LHCN-M2 (cell line): ENCODE measurements around the gene RHOBTB1. TPM values are rescaled to one million over a fixed set of nuclear protein-coding genes. Genes with fewer than 3 reads are reported as not detected.
"Not testable (repeated sequence)": the region's sequence is repeated elsewhere in the genome, so short reads cannot be mapped to it uniquely, and the experiment has no call there.

Experiments
- DNase-seq: peaks from one replicate; pipeline ENCODE4 v3.0.0-alpha.2; 2012; ENCODE audit warnings: low read depth
- total RNA-seq: library from RNA; depleted of rRNA; stranded (reverse); fragments of >200 nt; gene quantifications from 2 replicates; pipeline ENCODE4 v1.2.3, GENCODE V29; 2014

The RHOBTB1 gene
- total RNA-seq, 1 experiment from 2014 or later: 20.0 TPM

DNA sequence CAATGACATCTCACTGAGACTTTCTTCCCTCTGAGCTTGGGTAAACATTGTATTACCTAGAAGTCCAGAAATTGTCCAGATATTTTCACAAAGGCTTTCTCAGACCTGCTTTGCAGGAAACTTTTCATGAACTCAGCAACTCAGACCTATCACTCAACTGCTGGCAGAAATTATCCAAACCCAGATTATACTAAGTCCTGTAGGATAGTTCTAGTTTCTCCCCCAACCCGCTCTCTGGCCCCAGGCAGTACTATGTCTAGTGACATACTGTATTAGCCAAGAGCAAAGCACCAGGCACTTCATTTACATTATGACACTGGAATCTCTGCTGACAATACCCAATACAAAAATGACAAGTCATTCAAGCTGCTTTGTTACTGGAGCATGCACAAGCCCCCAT is 75.0 kb downstream of the RHOBTB1 start:
- DNase-seq: no peak

DNA sequence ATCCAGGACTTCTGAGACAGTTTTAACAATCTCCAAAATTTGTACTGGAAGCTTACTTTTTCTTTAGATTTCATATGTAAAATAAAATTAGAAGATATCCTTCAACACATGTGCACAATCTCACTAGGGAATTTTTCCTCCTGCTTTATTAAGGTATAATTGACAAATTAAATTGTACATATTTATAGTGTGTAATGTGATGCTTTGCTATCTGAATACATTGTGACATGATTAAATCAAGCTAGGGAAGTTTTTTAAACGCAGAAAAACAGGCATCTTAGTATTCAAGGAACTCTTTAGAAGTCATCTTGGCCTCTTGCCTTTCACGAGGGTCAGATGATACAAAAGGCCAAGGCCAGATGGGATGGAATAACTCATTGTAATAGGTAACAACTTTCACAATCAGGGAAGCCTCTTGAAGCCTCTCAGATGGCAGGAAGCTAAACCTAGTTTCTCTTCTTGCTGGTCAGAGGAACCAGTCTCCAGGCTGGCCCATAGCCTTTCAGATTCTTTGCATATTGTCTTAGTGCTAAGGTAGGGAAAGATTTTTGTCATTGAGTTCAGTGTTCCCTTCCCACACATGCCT is 78.7 kb downstream of the RHOBTB1 start:
- DNase-seq: no peak

DNA sequence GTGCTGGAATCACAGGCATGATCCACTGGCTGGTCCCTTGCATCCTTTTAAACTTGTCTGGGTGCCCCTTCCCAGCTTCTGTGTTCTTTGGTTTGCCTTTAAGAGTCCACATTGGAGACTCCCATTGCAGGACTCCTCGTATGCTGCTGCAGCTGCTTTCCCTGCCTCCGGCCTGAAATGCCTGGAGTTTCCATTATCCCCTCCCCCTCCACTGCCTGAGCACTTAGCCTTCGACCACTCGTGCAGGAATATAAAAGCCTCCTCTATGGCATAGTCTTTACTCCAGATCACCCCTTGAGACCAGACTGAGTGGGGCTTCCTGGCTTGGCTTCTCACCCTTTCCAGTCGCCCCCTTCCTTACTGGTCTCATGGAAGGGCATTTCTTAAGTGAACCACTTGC is 80.2 kb downstream of the RHOBTB1 start:
- no peak for DNase-seq

DNA sequence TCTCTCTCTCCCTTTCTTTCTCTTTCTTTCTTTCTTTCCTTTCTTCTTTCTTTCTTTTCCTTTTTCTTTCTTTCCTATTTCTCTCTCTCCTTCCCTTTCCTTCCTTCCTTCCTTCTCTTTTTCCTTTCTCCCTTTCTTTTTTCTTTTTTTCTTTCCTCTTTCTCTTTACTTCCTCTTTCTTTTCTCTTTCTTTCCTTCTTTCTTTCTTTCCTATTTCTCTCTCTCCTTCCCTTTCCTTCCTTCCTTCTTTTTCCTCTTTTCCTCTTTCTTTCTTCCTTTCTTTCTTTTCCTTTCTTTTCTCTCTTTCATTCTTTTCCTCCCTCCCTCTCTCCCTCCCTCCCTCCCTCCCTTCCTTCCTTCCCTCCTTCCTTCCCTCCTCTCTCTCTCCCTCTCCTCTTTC is 81.5 kb downstream of the RHOBTB1 start:
- DNase-seq: no peak

DNA sequence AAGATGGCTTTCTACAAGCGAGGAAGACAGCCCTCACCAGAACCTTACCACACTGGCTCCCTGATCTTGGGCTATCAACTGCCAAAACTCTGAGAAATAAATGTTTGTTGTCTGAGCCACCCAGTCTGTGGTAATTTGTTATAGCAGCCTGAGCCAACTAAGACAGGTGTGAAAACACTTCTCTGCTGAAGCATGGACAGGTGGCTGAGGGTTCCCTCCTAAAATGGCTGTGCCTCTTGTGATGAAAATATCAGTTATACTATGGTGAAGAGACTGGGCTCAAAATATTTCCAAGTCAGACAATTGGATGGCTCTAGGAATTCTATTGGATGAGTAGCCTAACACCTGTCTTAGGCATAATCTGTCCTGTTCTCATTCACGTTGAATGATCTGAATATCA is 87.6 kb downstream of the RHOBTB1 start:
- DNase-seq: peak; percentile 70

DNA sequence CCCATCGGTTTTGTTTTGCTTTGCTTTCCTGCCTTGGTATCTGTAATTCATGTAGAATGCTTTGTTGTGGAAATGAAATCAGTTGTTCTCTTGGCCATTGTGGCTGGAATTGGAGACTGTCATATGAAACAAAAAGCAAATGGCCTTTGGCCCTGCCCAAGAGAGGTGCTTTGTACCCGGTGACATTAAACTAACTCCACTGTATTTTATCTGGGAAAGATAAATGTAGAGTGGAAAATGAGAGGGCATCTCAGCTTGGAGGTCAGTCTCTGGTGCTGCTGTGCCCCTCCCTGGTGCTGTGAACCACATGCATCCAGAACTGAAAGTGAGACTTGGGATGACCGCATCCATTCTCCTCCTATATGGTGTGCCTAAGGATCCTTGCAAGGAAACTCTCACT is 90.3 kb downstream of the RHOBTB1 start:
- DNase-seq: no peak

DNA sequence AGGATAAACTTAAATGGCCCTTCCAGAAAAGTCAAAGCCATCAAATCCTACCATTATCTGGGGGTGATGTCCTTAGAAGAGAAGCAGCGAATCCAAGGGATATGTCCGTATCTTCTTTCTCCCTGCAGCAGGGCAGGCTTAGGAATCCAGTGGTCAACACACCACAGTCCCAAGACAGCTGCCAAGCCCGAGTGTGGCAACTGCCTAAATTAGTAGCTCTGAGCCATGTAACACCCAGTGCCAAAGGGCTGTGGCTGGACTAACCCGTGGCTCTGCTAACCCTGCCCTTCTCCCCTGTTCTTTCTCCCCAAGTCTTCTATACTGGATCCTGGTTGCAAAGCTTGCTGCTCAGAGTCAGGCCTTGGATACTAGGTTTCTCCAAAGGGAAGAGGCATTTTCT is 90.9 kb downstream of the RHOBTB1 start:
- peak; percentile 85 for DNase-seq

DNA sequence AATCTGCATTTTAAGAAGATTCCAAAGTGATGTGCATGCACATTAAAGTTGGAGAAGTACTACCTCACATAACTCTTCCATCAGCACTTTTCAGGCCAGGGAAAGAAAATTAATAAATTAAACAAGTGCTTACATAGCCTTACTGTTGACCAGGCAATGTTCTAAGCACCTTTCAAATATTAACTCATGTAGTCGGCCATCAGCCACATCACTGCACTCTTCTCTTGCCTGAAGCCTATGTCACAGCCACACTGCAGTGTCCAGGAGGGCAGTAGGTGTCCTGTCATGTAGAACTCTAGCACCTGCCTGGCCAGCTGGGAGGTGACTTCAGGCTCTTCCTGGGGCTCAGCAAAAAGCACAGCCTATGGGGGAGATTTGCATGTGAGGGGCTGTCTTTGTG is 94.2 kb downstream of the RHOBTB1 start:
- no peak for DNase-seq

DNA sequence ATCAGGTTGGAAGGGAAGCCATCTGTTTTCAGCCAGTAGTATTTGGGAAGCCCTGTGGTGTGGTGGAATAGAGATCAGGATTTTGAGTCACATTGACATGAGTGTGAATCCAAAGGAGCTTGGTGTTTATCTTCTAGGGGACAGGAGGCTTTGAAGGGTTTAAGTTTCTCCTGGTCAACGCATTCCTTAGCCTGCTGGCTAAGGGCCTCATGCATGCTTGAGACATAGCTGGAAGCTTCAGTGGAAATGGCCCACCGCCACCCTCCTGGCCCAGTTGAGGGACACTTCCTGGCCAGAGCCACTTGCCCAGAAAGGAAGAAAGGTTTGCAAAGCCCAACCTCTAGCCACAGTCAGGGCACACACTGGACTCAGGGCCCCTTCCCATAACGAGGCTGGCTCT is 94.8 kb downstream of the RHOBTB1 start:
- no peak for DNase-seq

DNA sequence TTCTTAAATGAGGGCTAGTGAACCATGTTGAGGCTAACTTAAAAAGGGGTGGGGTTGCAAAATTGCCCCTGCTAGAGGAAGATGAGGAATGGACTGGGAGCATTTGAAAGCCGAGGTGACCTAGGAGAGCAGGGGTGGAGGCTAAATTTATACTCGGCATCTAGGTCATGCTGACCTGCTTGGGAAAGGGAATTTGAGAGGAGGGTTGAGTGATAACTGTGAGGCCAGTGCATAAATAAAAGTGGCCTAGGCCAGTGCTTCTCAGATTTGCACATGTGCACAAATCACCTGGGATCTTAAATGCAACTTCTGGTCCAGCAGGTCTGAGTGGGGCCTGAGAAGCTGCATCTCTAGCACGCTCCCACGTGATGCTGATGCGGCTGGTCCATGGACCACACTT is 95.3 kb downstream of the RHOBTB1 start:
- DNase-seq: no peak

DNA sequence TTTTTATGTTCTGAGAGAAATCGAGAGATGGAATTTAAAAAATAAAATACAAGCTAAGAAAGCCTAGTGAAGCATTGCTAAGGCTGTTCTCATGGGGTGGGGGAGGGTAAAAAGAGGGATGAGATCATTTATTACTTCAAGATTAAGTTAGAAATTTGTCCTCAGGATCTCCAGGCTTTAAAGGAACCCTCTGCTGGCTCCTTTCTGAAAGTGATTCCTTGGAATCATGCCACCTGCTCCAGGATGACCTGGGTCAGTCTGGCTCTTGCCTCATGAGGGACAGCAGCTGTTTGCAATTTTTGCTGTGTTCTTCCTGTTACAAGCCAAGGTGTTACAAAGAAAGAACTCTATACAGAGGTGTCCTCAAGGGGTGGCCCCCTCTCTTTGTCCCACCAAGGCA is 95.9 kb downstream of the RHOBTB1 start:
- DNase-seq: peak; percentile 87

DNA sequence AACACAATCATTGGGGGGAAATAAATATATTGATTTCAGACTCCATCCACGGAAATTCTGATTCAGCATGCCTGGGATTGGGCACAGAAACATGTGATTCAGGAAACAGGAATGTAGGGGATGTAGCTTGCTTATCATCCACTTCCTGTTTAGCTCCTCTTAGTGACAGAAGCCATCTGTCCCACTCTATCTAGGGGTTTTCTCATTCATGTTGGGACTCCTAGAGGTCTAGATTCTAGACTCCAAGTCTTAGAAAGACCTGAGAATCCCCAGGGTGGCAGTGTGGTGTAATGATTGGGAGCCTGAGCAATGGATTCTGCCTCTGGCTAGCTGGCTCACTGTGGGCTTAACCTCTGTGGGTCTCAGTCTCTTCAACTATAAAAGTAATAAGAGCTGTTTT is 97.8 kb downstream of the RHOBTB1 start:
- peak; percentile 86 for DNase-seq

DNA sequence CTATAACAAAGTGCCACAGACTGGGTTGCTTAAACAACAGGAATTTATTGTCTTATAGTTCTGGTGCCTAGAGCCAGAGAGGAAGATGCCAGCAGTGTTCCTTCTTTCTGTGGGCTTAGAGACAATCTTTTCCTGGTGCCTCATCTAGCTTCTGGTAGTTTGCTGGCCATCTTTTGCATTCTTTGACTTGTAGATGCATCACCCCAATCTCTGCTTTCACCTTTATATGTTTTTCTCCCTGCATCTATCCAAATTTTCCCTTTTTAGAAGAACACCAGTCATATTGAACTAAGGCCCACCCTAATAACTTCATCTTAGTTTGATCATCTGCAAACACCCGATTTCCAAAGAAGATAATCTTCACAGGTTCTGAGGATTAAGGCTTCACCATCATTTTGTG is 98.9 kb downstream of the RHOBTB1 start:
- DNase-seq: no peak

DNA sequence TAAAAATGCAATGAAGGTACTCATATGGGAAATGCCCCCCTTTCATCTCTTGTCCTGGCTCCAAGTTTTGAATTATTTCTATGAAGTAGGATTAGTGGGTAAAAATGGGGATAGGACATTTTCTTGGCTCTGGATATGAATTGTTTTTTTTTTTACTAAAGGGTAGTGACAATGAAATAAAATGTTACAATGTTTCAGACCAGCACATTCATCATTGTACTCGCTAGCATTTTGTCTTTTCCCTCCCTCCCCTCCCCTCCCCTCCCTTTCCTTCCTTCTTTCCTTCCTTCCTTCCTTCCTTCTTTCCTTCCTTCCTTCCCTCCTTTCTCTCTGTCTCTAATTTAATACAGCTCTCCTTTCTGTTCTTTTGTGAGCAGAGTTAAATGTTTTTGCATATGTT is 101.3 kb downstream of the RHOBTB1 start:
- no peak for DNase-seq

DNA sequence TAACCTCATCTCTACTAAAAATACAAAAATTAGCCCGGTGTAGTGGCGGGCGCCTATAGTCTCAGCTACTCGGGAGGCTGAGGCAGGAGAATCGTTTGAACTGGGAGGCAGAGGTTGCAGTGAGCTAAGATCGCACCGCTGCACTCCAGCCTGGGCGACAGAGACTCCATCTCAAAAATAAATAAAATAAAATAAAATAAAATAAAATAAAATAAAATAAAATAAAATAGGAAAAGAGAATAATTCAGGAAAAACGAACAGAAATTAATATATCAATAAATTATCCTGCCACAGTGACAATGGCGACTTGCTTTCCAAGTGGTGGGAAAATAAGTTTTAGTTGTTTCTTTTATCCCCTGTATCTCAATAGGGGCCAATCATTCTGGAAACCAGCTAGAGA is 102.8 kb downstream of the RHOBTB1 start:
- not testable (repeated sequence) for DNase-seq

DNA sequence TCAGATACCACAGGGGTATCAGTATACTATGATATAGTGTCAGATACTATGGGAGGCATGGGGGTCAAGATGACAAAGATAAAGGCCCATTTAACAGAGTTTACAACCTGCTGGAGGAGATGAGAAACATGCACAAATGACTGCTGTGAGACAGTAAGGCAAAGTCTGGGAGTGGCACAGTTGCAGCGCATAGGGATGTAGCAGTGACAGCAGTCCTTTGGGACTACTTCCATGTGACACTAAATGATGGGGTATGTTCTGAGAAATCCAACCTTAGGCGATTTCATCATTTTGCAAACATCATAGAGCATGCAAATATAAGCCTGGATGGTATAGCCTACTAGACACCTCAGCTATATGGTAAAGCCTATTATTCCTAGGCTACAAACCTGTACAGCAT is 108.9 kb downstream of the RHOBTB1 start:
- no peak for DNase-seq

DNA sequence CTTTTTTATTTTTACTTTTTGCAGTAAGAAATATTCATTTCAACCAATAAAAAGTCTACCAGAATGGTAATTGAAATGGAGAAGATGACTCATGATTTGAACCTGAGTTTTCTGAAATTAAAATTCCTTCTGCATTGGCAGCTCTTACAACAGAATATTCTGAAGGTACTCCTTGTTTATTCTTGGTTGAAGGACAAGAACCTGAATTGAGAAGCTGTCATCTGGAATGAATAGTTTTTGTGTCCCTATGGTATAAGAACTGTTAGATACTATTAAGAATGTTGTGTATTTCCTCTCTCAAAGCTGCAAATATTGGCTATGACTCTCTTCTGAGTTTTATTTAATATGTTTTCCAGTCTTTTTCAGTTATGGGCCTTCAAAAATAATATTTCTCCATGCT is 109.6 kb downstream of the RHOBTB1 start:
- DNase-seq: no peak

DNA sequence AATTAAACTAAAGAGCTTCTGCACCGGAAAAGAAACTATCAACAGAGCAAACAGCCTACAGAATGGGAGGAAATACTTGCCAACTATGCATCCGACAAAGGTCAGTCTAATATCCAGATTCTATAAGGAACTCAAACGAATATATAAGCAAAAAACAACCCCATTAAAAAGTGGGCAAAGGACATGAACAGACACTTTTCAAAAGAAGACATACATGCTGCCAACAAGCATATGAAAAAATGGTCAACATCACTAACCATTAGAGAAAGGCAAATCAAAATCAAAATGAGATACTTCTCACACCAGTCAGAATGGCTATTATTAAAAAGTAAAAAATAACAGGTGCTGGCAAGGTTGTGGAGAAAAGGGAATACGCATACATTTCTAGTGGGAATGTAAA is 111.8 kb downstream of the RHOBTB1 start:
- DNase-seq: not testable (repeated sequence)

DNA sequence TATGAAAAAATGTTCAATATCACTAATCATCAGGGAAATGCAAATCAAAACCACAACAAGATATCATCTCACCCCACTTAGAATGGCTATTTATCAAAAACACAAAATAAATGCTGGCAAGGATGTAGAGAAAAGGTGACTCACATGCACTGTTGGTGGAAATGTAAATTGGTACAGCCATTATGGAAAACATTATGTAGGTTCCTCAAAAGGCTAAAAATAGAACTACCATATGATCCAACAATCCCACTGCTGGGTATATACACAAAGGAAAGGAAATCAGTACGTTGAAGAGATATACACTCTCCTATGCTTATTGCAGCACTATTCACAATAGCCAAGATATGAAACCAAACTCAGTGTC is 115.5 kb downstream of the RHOBTB1 start:
- DNase-seq: no peak

DNA sequence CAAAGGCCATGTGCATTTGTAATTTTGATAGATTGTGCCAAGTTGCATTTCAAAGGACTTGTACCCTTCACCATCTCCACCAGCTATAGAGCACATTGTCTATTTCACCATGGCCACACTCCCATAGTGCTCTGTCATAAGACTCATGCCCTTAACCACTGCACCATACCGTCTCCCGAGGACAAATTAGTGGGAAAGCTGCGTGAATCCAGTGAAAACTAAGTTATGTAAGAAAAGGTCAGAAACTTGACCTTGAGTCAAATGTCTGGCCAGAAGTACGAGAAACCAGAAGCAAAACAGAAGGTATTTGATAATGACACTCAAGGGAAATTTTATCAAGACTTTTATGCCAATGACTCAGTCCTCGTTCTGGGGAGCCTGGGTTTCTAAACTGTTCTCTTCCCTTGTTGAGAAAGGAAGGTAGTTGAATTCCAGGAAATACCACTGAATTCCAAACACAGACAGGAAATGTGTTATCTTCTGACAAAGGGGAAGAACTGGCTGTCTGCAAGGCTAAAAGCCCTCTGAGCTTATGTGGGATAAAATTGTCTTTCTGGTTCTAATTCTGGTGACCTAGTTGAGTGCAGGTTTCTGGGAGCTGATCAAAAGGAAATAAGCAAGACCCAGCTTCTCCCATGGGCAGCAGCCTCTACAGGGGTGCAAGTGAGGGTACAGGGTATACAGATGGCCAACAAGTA is 116.0 kb downstream of the RHOBTB1 start:
- DNase-seq: peak; percentile 83

DNA sequence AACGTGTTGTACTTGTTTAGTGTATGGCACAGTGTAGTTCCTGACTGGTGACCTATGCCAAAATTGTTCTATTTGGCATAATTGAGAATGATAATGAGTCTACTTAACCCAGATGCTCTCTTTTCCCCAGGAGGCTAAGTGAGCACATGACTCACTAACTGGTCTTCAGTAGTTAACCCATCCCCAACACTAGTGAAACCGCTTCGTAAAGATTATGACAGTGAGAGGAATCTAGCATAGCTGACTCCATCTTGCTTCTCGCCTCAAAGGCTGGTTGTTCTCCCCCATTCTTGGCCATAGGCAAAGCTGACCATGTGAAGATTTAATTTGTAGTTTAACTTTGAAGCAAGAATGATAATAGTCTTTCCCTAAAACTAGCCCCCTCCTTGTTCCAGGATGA is 118.5 kb downstream of the RHOBTB1 start:
- DNase-seq: no peak

DNA sequence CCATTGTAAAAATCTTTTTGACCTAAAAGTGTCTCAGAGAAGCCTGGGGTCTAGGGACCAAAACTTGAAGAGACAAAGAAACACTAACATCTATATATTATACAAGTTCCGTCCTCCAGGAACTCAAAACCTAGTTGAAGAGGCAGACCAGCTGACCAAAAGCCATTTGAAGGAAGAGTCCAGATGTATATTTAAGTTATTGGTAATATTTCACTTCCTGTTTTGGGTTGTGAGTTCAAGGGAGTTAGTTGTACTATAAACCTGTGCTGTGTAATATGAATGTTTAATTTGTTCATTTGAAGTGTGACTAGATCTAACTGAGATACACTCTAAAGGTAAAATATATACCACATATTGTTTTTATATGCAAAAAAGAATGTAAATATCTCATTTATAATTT is 120.7 kb downstream of the RHOBTB1 start:
- no peak for DNase-seq

DNA sequence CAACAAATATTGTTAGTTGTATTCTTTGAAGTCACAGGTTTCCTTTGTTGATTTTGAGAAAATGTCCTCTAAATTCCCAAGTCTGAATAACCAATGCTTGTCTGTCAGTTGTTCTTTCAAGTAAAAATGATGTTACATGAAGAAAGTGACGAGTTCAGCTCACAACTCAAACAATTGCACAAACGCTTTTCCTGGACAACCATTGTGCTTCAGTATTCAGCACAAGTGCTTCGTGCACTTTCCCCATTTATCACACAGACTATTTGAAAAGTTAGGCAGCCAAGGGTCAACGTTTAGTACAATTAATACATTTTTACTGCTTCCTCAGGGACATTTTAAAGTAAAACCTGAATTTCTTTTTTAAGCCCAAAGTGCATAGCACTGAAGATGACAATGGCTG is 121.2 kb downstream of the RHOBTB1 start:
- DNase-seq: no peak

DNA sequence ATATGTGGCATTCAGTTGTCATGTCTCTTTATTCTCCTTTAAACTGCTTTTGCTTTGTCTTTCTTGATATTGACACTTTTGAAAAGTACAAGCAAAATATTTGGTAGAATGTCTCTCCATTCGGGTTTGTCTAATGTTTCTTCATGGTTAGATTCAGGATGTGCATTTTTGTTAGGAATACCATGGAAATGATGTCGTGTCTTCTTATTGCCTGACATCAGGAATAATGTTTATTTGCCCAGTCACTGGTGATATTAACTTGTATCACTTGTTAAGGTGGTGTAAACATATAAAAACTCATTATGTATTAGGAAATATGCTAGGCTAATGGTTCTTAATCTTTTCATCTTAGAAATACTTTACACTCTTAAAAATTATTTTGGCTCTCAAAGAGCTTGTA is 122.3 kb downstream of the RHOBTB1 start:
- DNase-seq: no peak
